Activated CD8-positive, alpha-beta T cell treated with anti-CD3 and anti-CD28 coated beads, Interleukin-2, amount 10 ng/mL, durations not matched to agents 7 days and 5 days (primary cell): ENCODE data around the gene CNTNAP5. TPM values are rescaled to one million over a fixed set of nuclear protein-coding genes. Genes with fewer than 3 reads are reported as not detected.
A peak's percentile ranks its signal among the peaks of the same experiment; 100 is the strongest.

ENCODE experiments used
- ATAC-seq: fragments of 150-1000 bp; cut with Tn5 transposase; one replicate; pipeline ENCODE4 v1.10.0; 2021; ENCODE audit warnings: moderate library complexity
- CTCF ChIA-PET: fragments of 350-600 bp; sonication (Branson Sonifier 250); formaldehyde crosslinking; loops from one replicate; lab custom pipeline; 2021; ENCODE audit warnings: antibody characterized with exemption; lab: Charles Lee
- POLR2A ChIA-PET: fragments of 350-600 bp; sonication (Branson Sonifier 250); formaldehyde crosslinking; loops from one replicate; lab custom pipeline; 2021; ENCODE audit warnings: antibody characterized with exemption; lab: Charles Lee
- DNase-seq: peaks from one replicate; pipeline ENCODE4 v3.0.0-alpha.2; 2020
- H3K27ac Mint-ChIP-seq: one replicate; pipeline ENCODE4 v1.8.0; 2021; ENCODE audit warnings: mild to moderate bottlenecking, mixed read lengths
- H3K27me3 Mint-ChIP-seq: one replicate; pipeline ENCODE4 v1.8.0; 2021; ENCODE audit warnings: low read depth, mixed read lengths
- H3K36me3 Mint-ChIP-seq: one replicate; pipeline ENCODE4 v1.8.0; 2021; ENCODE audit warnings: low read depth, mixed read lengths
- H3K4me1 Mint-ChIP-seq: one replicate; pipeline ENCODE4 v1.8.0; 2021; ENCODE audit warnings: low read depth, mixed read lengths
- H3K4me3 Mint-ChIP-seq: one replicate; pipeline ENCODE4 v1.8.0; 2021; ENCODE audit warnings: mild to moderate bottlenecking, mixed read lengths
- H3K9me3 Mint-ChIP-seq: one replicate; pipeline ENCODE4 v1.8.0; 2022; ENCODE audit warnings: mixed read lengths; ENCODE audit not compliant: insufficient read depth
- total RNA-seq, 2 experiments: library from RNA; stranded (reverse); gene quantifications; one replicate each; pipeline ENCODE4 v1.2.3, GENCODE V29; 2021

Gene CNTNAP5
- not detected for total RNA-seq

GRCh38 chr2:124025171-124025580, at the start of gene CNTNAP5:
CNTNAP5 (plus strand) TSS chr2:124025287; CDS start chr2:124025651, 364 bp downstream.
- Mint-ChIP-seq H3K27me3 (peaks cover 15% of the 10 kb centered on the region), H3K36me3 (no peaks in the 10 kb centered on the region), H3K9me3 (no peaks in the 10 kb centered on the region), H3K4me3 (no peak within 1 kb of the TSS), H3K4me1 (peaks cover 4% of the 10 kb centered on the region), H3K27ac (no peak within 1 kb of the TSS)
- ATAC-seq (peak; percentile 74), DNase-seq (peak; percentile 48)
- ChIA-PET CTCF (no interaction called here), POLR2A (no interaction called here)

GRCh38 chr2:123976054-123976648, 48.9 kb upstream of the CNTNAP5 start:
- ChIA-PET POLR2A (no interaction called here), CTCF (no interaction called here)
- Mint-ChIP-seq H3K9me3 (peaks cover 7% of the 10 kb centered on the region), H3K27ac (no peak overlapping the region), H3K4me1 (no peaks in the 10 kb centered on the region), H3K36me3 (no peaks in the 10 kb centered on the region), H3K27me3 (no peaks in the 10 kb centered on the region), H3K4me3 (no peak overlapping the region)
- ATAC-seq (no peak), DNase-seq (no peak)

GRCh38 chr2:123993728-123994323, 31.3 kb upstream of the CNTNAP5 start:
- Mint-ChIP-seq H3K4me1 (no peaks in the 10 kb centered on the region), H3K9me3 (peaks cover 4% of the 10 kb centered on the region), H3K36me3 (no peaks in the 10 kb centered on the region), H3K27me3 (no peaks in the 10 kb centered on the region), H3K27ac (no peak overlapping the region), H3K4me3 (no peak overlapping the region)
- ChIA-PET POLR2A (no interaction called here), CTCF (no interaction called here)
- no peak for ATAC-seq
- DNase-seq: peak; percentile 24

- ATAC-seq (no peak), DNase-seq (no peak)
- no peaks in the 10 kb centered on the region for H3K27me3 Mint-ChIP-seq
- H3K4me3 Mint-ChIP-seq: no peak overlapping the region
- ChIA-PET POLR2A (no interaction called here), CTCF (no interaction called here)
- peaks cover 4% of the 10 kb centered on the region for H3K9me3 Mint-ChIP-seq
- no peak overlapping the region for H3K27ac Mint-ChIP-seq
- H3K36me3 Mint-ChIP-seq: no peaks in the 10 kb centered on the region
- no peaks in the 10 kb centered on the region for H3K4me1 Mint-ChIP-seq
Measured at GRCh38 chr2:123999681-124000080, 25.4 kb upstream of the CNTNAP5 start.

- no peaks in the 10 kb centered on the region for H3K4me1 Mint-ChIP-seq
- no peak overlapping the region for H3K4me3 Mint-ChIP-seq
- CTCF ChIA-PET: no interaction called here
- POLR2A ChIA-PET: no interaction called here
- no peaks in the 10 kb centered on the region for H3K36me3 Mint-ChIP-seq
- ATAC-seq: no peak
- H3K27me3 Mint-ChIP-seq: no peaks in the 10 kb centered on the region
- no peak overlapping the region for H3K27ac Mint-ChIP-seq
- DNase-seq: no peak
- H3K9me3 Mint-ChIP-seq: peaks cover 4% of the 10 kb centered on the region
Measured at GRCh38 chr2:124001696-124002430, 23.2 kb upstream of the CNTNAP5 start.

- no peak for ATAC-seq
- Mint-ChIP-seq H3K4me3 (no peak overlapping the region), H3K36me3 (no peaks in the 10 kb centered on the region)
Measured at GRCh38 chr2:124018890-124019289, 6.2 kb upstream of the CNTNAP5 start.

GRCh38 chr2:124024561-124025170, 421 bp upstream of the CNTNAP5 start:
- Mint-ChIP-seq H3K36me3 (no peaks in the 10 kb centered on the region), H3K4me1 (peaks cover 4% of the 10 kb centered on the region), H3K9me3 (no peaks in the 10 kb centered on the region), H3K4me3 (no peak overlapping the region), H3K27ac (no peak overlapping the region), H3K27me3 (peaks cover 15% of the 10 kb centered on the region)
- CTCF ChIA-PET: no interaction called here
- ATAC-seq (no peak), DNase-seq (no peak)
- POLR2A ChIA-PET: no interaction called here

More at GRCh38 chr2:124018890-124019289, 6.2 kb upstream of the CNTNAP5 start:
- Mint-ChIP-seq H3K4me1 (no peaks in the 10 kb centered on the region), H3K27ac (no peak overlapping the region), H3K9me3 (no peaks in the 10 kb centered on the region), H3K27me3 (peaks cover 2% of the 10 kb centered on the region)
- ChIA-PET CTCF (no interaction called here), POLR2A (no interaction called here)
- no peak for DNase-seq

- Mint-ChIP-seq H3K9me3 (no peaks in the 10 kb centered on the region), H3K27me3 (peaks cover 15% of the 10 kb centered on the region), H3K36me3 (no peaks in the 10 kb centered on the region), H3K27ac (no peak overlapping the region), H3K4me3 (no peak overlapping the region), H3K4me1 (peaks cover 4% of the 10 kb centered on the region)
- no peak for ATAC-seq
- no peak for DNase-seq
- ChIA-PET POLR2A (no interaction called here), CTCF (no interaction called here)
Measured at GRCh38 chr2:124025891-124026434, 876 bp downstream of the CNTNAP5 start.

- no peak for DNase-seq
- POLR2A ChIA-PET: no interaction called here
Measured at GRCh38 chr2:124026503-124026902, 1.4 kb downstream of the CNTNAP5 start.

GRCh38 chr2:124027182-124027581, 2.1 kb downstream of the CNTNAP5 start:
- no peak overlapping the region for H3K27ac Mint-ChIP-seq
- DNase-seq: no peak

More at GRCh38 chr2:124026503-124026902, 1.4 kb downstream of the CNTNAP5 start:
- no peaks in the 10 kb centered on the region for H3K36me3 Mint-ChIP-seq
- no peak overlapping the region for H3K27ac Mint-ChIP-seq
- H3K4me3 Mint-ChIP-seq: no peak overlapping the region
- no peaks in the 10 kb centered on the region for H3K9me3 Mint-ChIP-seq
- peaks cover 4% of the 10 kb centered on the region for H3K4me1 Mint-ChIP-seq
- CTCF ChIA-PET: no interaction called here
- no peak for ATAC-seq
- peaks cover 15% of the 10 kb centered on the region for H3K27me3 Mint-ChIP-seq

GRCh38 chr2:124032799-124033198, 7.7 kb downstream of the CNTNAP5 start:
- ATAC-seq: no peak
- no peak overlapping the region for H3K4me3 Mint-ChIP-seq
- no peaks in the 10 kb centered on the region for H3K27me3 Mint-ChIP-seq
- H3K36me3 Mint-ChIP-seq: no peaks in the 10 kb centered on the region
- DNase-seq: no peak
- no peaks in the 10 kb centered on the region for H3K4me1 Mint-ChIP-seq
- ChIA-PET POLR2A (no interaction called here), CTCF (no interaction called here)
- H3K27ac Mint-ChIP-seq: no peak overlapping the region
- H3K9me3 Mint-ChIP-seq: no peaks in the 10 kb centered on the region

More at GRCh38 chr2:124027182-124027581, 2.1 kb downstream of the CNTNAP5 start:
- POLR2A ChIA-PET: no interaction called here
- Mint-ChIP-seq H3K9me3 (no peaks in the 10 kb centered on the region), H3K36me3 (no peaks in the 10 kb centered on the region), H3K27me3 (peaks cover 15% of the 10 kb centered on the region), H3K4me3 (no peak overlapping the region), H3K4me1 (peaks cover 4% of the 10 kb centered on the region)
- CTCF ChIA-PET: interaction anchor here (0.7 kb wide), 1 partner anchor 100 kb away, joined by 3 read pairs; no protein-coding TSS in a partner anchor
- ATAC-seq: no peak
